Measurements from ENCODE around the gene UPK1A.

GRCh38 chr19:35641515-35642151 is 24.7 kb upstream of the UPK1A start, which contains the start of gene ETV2:
- no peak for TF ChIP-seq FOXP4 (CRISPR knock-in tag; IDR thresholded peaks at IDR 0.05)
- TF ChIP-seq ESRRA (CRISPR knock-in tag; IDR thresholded peaks at IDR 0.05; ENCODE audit: borderline replicate concordance), result no peak
- TF ChIP-seq ZNF423 (CRISPR knock-in tag; IDR thresholded peaks at IDR 0.05), result no peak
- no peak for TF ChIP-seq CTCF (IDR thresholded peaks at IDR 0.05)
- no peak for TF ChIP-seq MYBL2 (CRISPR knock-in tag; IDR thresholded peaks at IDR 0.05)
- no peak for TF ChIP-seq ZNF121 (CRISPR knock-in tag; IDR thresholded peaks at IDR 0.05)
- TF ChIP-seq CBFB (CRISPR knock-in tag; IDR thresholded peaks at IDR 0.05; ENCODE audit: low read depth), result no peak
- TF ChIP-seq GRHL2 (CRISPR knock-in tag; IDR thresholded peaks at IDR 0.05; ENCODE audit: insufficient replicate concordance, severe bottlenecking), result no peak
- no peak for TF ChIP-seq ZNF263 (CRISPR knock-in tag; IDR thresholded peaks at IDR 0.05; ENCODE audit: low read depth)
- no peak for TF ChIP-seq HMGXB4 (CRISPR knock-in tag; IDR thresholded peaks at IDR 0.05)
- no peak for TF ChIP-seq ZNF671 (CRISPR knock-in tag; IDR thresholded peaks at IDR 0.05)
- TF ChIP-seq TCF7 (CRISPR knock-in tag; IDR thresholded peaks at IDR 0.05; ENCODE audit: low read depth), result no peak
- TF ChIP-seq RELA (CRISPR knock-in tag; IDR thresholded peaks at IDR 0.05; ENCODE audit: borderline replicate concordance), result no peak
